Measurements from ENCODE around the gene MPO. TPM values are rescaled to one million over a fixed set of nuclear protein-coding genes. Genes with fewer than 3 reads are reported as not detected.
A peak's percentile ranks its signal among the peaks of the same experiment; 100 is the strongest.

MPO gene
- total and polyA plus RNA-seq, 8 donors = 0.03 to 7.7 (median 0.46) TPM; not detected in 5

- peaks cover 0 to 59% (median 26%) of the 10 kb centered on the region in 3 donors for H3K27me3 ChIP-seq
- no peaks in the 10 kb centered on the region for H3K36me3 ChIP-seq
- intact Hi-C loops (cut with DNase I; ENCODE audit: low total_unique reads) = no loop called here
- DNase-seq = no peak
- no peak for TF ChIP-seq POLR2AphosphoS5 (IDR thresholded peaks at IDR 0.05)
- TF ChIP-seq EP300 (IDR thresholded peaks at IDR 0.05) = no peak
- no peak for TF ChIP-seq CTCF (IDR thresholded peaks at IDR 0.05)
- no peak for TF ChIP-seq POLR2A (IDR thresholded peaks at IDR 0.05)
- no peaks in the 10 kb centered on the region for H3K4me1 ChIP-seq
- H3K4me3 ChIP-seq = no peak overlapping the region
- H3K27ac ChIP-seq = no peak overlapping the region
- no peaks in the 10 kb centered on the region for H3K9me3 ChIP-seq
- WGBS, 5 donors = 85 to 97% (median 93%) methylated on average over 7 of the region's 7 CpGs
Measured at GRCh38 chr17:58265902-58266875, 14.5 kb downstream of the MPO start.

GRCh38 chr17:58265271-58265670, 15.5 kb downstream of the MPO start:
- Histone ChIP-seq H3K27me3 (peaks cover 0 to 62% (median 26%) of the 10 kb centered on the region in 3 donors), H3K9me3 (no peaks in the 10 kb centered on the region), H3K4me1 (no peaks in the 10 kb centered on the region), H3K4me3 (no peak overlapping the region), H3K27ac (no peak overlapping the region), H3K36me3 (no peaks in the 10 kb centered on the region)
- TF ChIP-seq EP300 (IDR thresholded peaks at IDR 0.05) (no peak), POLR2AphosphoS5 (IDR thresholded peaks at IDR 0.05) (no peak), CTCF (IDR thresholded peaks at IDR 0.05) (no peak), POLR2A (IDR thresholded peaks at IDR 0.05) (no peak)
- intact Hi-C loops (cut with DNase I; ENCODE audit: low total_unique reads) = no loop called here
- no peak for DNase-seq
- WGBS, 5 donors = 69 to 85% (median 79%) methylated on average over 4 of the region's 4 CpGs

- H3K4me1 ChIP-seq = no peaks in the 10 kb centered on the region
- WGBS, 5 donors = 70 to 82% (median 78%) methylated on average over 6 of the region's 6 CpGs
- intact Hi-C loops (cut with DNase I; ENCODE audit: low total_unique reads) = no loop called here
- H3K27me3 ChIP-seq = peaks cover 0 to 66% (median 33%) of the 10 kb centered on the region in 3 donors
- H3K36me3 ChIP-seq = no peaks in the 10 kb centered on the region
- H3K27ac ChIP-seq = no peak overlapping the region
- no peaks in the 10 kb centered on the region for H3K9me3 ChIP-seq
- DNase-seq = no peak
- no peak for TF ChIP-seq POLR2AphosphoS5 (IDR thresholded peaks at IDR 0.05)
- no peak for TF ChIP-seq EP300 (IDR thresholded peaks at IDR 0.05)
- TF ChIP-seq POLR2A (IDR thresholded peaks at IDR 0.05) = no peak
- no peak for TF ChIP-seq CTCF (IDR thresholded peaks at IDR 0.05)
- no peak overlapping the region for H3K4me3 ChIP-seq
Measured at GRCh38 chr17:58264407-58265103, 16.2 kb downstream of the MPO start.

- peaks cover 0 to 61% (median 33%) of the 10 kb centered on the region in 3 donors for H3K27me3 ChIP-seq
- H3K4me3 ChIP-seq = no peak overlapping the region
- no peaks in the 10 kb centered on the region for H3K9me3 ChIP-seq
- H3K4me1 ChIP-seq = no peaks in the 10 kb centered on the region
- no peak overlapping the region for H3K27ac ChIP-seq
- peak in 1 of 2 donors; percentile 47 for DNase-seq
- H3K36me3 ChIP-seq = no peaks in the 10 kb centered on the region
- WGBS, 5 donors = 58 to 81% (median 78%) methylated on average over 1 of the region's 1 CpG
- TF ChIP-seq EP300 (IDR thresholded peaks at IDR 0.05) (no peak), POLR2AphosphoS5 (IDR thresholded peaks at IDR 0.05) (no peak), CTCF (IDR thresholded peaks at IDR 0.05) (no peak), POLR2A (IDR thresholded peaks at IDR 0.05) (no peak)
- intact Hi-C loops (cut with DNase I; ENCODE audit: low total_unique reads) = no loop called here
Measured at GRCh38 chr17:58263773-58264172, 17.0 kb downstream of the MPO start.

Data from stomach (tissue), 9 donors.